Rectal smooth muscle tissue (tissue), 1 donor: ENCODE measurements around the gene ALG2.

ENCODE experiments used
- H3K27ac ChIP-seq: one replicate; pipeline ENCODE4 v1.7.0; 2013; ENCODE audit warnings: low read depth, low read length, inconsistent platforms
- H3K27me3 ChIP-seq: one replicate; pipeline ENCODE4 v1.7.0; 2013; ENCODE audit warnings: low read length; ENCODE audit not compliant: control insufficient read depth, insufficient read depth
- H3K36me3 ChIP-seq: one replicate; pipeline ENCODE4 v1.7.0; 2013; ENCODE audit warnings: low read length; ENCODE audit not compliant: control insufficient read depth, insufficient read depth
- H3K4me1 ChIP-seq: one replicate; pipeline ENCODE4 v1.7.0; 2013; ENCODE audit warnings: low read length; ENCODE audit not compliant: control insufficient read depth, insufficient read depth
- H3K4me3 ChIP-seq: one replicate; pipeline ENCODE4 v1.7.0; 2013; ENCODE audit warnings: low read length
- H3K9ac ChIP-seq: one replicate; pipeline ENCODE4 v1.7.0; 2013; ENCODE audit warnings: low read length

The ALG2 gene

GRCh38 chr9:99184475-99185347 is 37.0 kb downstream of the ALG2 start:
- H3K27ac ChIP-seq: no peak overlapping the region
- no peaks in the 10 kb centered on the region for H3K4me1 ChIP-seq
- no peak overlapping the region for H3K9ac ChIP-seq
- no peaks in the 10 kb centered on the region for H3K27me3 ChIP-seq
- no peaks in the 10 kb centered on the region for H3K36me3 ChIP-seq
- H3K4me3 ChIP-seq: peak overlapping the region; percentile 50

- Histone ChIP-seq H3K4me3 (no peak overlapping the region), H3K27ac (no peak overlapping the region), H3K36me3 (no peaks in the 10 kb centered on the region), H3K4me1 (no peaks in the 10 kb centered on the region), H3K27me3 (no peaks in the 10 kb centered on the region), H3K9ac (no peak overlapping the region)
These were observed 37.6 kb downstream of the ALG2 start for GRCh38 chr9:99184110-99184474.

- H3K27me3 ChIP-seq: no peaks in the 10 kb centered on the region
- H3K4me1 ChIP-seq: no peaks in the 10 kb centered on the region
- no peak overlapping the region for H3K4me3 ChIP-seq
- no peaks in the 10 kb centered on the region for H3K36me3 ChIP-seq
- no peak overlapping the region for H3K9ac ChIP-seq
- H3K27ac ChIP-seq: no peak overlapping the region
These were observed 38.1 kb downstream of the ALG2 start for GRCh38 chr9:99183616-99184015.

GRCh38 chr9:99182356-99182755 is 39.4 kb downstream of the ALG2 start:
- Histone ChIP-seq H3K27ac (no peak overlapping the region), H3K4me3 (no peak overlapping the region), H3K4me1 (no peaks in the 10 kb centered on the region)

GRCh38 chr9:99181621-99182020 is 40.1 kb downstream of the ALG2 start:
- no peak overlapping the region for H3K27ac ChIP-seq
- H3K4me3 ChIP-seq: no peak overlapping the region
- no peaks in the 10 kb centered on the region for H3K36me3 ChIP-seq
- H3K9ac ChIP-seq: no peak overlapping the region
- no peaks in the 10 kb centered on the region for H3K27me3 ChIP-seq
- no peaks in the 10 kb centered on the region for H3K4me1 ChIP-seq

More at GRCh38 chr9:99182356-99182755, 39.4 kb downstream of the ALG2 start:
- Histone ChIP-seq H3K27me3 (no peaks in the 10 kb centered on the region), H3K9ac (no peak overlapping the region), H3K36me3 (no peaks in the 10 kb centered on the region)

- Histone ChIP-seq H3K27ac (no peak overlapping the region), H3K9ac (no peak overlapping the region), H3K4me1 (no peaks in the 10 kb centered on the region), H3K4me3 (no peak overlapping the region), H3K27me3 (no peaks in the 10 kb centered on the region), H3K36me3 (no peaks in the 10 kb centered on the region)
These were observed 40.5 kb downstream of the ALG2 start for GRCh38 chr9:99181206-99181605.

- Histone ChIP-seq H3K27ac (no peak overlapping the region), H3K4me3 (no peak overlapping the region), H3K36me3 (no peaks in the 10 kb centered on the region), H3K4me1 (no peaks in the 10 kb centered on the region), H3K27me3 (no peaks in the 10 kb centered on the region), H3K9ac (no peak overlapping the region)
These were observed 41.1 kb downstream of the ALG2 start for GRCh38 chr9:99180662-99181061.

- H3K27ac ChIP-seq: no peak overlapping the region
- H3K9ac ChIP-seq: no peak overlapping the region
- no peak overlapping the region for H3K4me3 ChIP-seq
- no peaks in the 10 kb centered on the region for H3K4me1 ChIP-seq
- H3K27me3 ChIP-seq: no peaks in the 10 kb centered on the region
- no peaks in the 10 kb centered on the region for H3K36me3 ChIP-seq
These were observed 41.5 kb downstream of the ALG2 start for GRCh38 chr9:99180199-99180598.

GRCh38 chr9:99178912-99179872 is 42.5 kb downstream of the ALG2 start:
- no peak overlapping the region for H3K27ac ChIP-seq
- no peaks in the 10 kb centered on the region for H3K4me1 ChIP-seq
- H3K9ac ChIP-seq: no peak overlapping the region
- no peak overlapping the region for H3K4me3 ChIP-seq
- no peaks in the 10 kb centered on the region for H3K36me3 ChIP-seq
- H3K27me3 ChIP-seq: no peaks in the 10 kb centered on the region

GRCh38 chr9:99177576-99178366 is 44.0 kb downstream of the ALG2 start:
- no peak overlapping the region for H3K27ac ChIP-seq
- H3K4me1 ChIP-seq: no peaks in the 10 kb centered on the region
- no peaks in the 10 kb centered on the region for H3K36me3 ChIP-seq
- no peaks in the 10 kb centered on the region for H3K27me3 ChIP-seq
- no peak overlapping the region for H3K4me3 ChIP-seq
- H3K9ac ChIP-seq: no peak overlapping the region

- Histone ChIP-seq H3K9ac (no peak overlapping the region), H3K4me3 (no peak overlapping the region), H3K4me1 (no peaks in the 10 kb centered on the region), H3K36me3 (no peaks in the 10 kb centered on the region), H3K27me3 (no peaks in the 10 kb centered on the region), H3K27ac (no peak overlapping the region)
These were observed 45.2 kb downstream of the ALG2 start for GRCh38 chr9:99176527-99177013.
